Measurements from ENCODE around the gene AP2S1. TPM values are rescaled to one million over a fixed set of nuclear protein-coding genes. Genes with fewer than 3 reads are reported as not detected.

The AP2S1 gene
- total RNA-seq, 2 donors from 2014 or later, result 118 to 141 TPM

- H3K4me1 ChIP-seq (replicated peaks), result no peaks in the 10 kb centered on the region
- H3K4me3 ChIP-seq, result no peak overlapping the region
- H3K27me3 ChIP-seq (replicated peaks; ENCODE audit: insufficient read depth), result no peaks in the 10 kb centered on the region
- no peaks in the 10 kb centered on the region for H3K36me3 ChIP-seq
- WGBS, result 95% methylated on average over 11 of the region's 11 CpGs
- no peak for DNase-seq (ENCODE audit: low spot score)
- H3K27ac ChIP-seq, result no peak overlapping the region
- TF ChIP-seq CTCF (IDR thresholded peaks at IDR 0.05) (no peak), POLR2AphosphoS5 (IDR thresholded peaks at IDR 0.05) (no peak), POLR2A (IDR thresholded peaks at IDR 0.05) (no peak)
- intact Hi-C loops (cut with DNase I), result no loop called here
- no peaks in the 10 kb centered on the region for H3K9me3 ChIP-seq
Measured at GRCh38 chr19:46892252-46893179, 41.9 kb upstream of the AP2S1 start.

GRCh38 chr19:46890423-46891170 lies 40.0 kb upstream of the AP2S1 start:
- no peak for TF ChIP-seq POLR2A (IDR thresholded peaks at IDR 0.05)
- TF ChIP-seq CTCF (IDR thresholded peaks at IDR 0.05), result no peak
- peak; percentile 6 for TF ChIP-seq POLR2AphosphoS5 (IDR thresholded peaks at IDR 0.05)
- Histone ChIP-seq H3K27me3 (replicated peaks; ENCODE audit: insufficient read depth) (no peaks in the 10 kb centered on the region), H3K36me3 (no peaks in the 10 kb centered on the region), H3K9me3 (no peaks in the 10 kb centered on the region), H3K4me1 (replicated peaks) (no peaks in the 10 kb centered on the region), H3K4me3 (no peak overlapping the region), H3K27ac (no peak overlapping the region)
- WGBS, result 8% methylated on average over 3 of the region's 3 CpGs
- no peak for DNase-seq (ENCODE audit: low spot score)
- intact Hi-C loops (cut with DNase I), result no loop called here

- H3K27ac ChIP-seq, result no peak overlapping the region
- no peak for TF ChIP-seq POLR2A (IDR thresholded peaks at IDR 0.05)
- TF ChIP-seq CTCF (IDR thresholded peaks at IDR 0.05), result no peak
- TF ChIP-seq POLR2AphosphoS5 (IDR thresholded peaks at IDR 0.05), result no peak
- H3K36me3 ChIP-seq, result no peaks in the 10 kb centered on the region
- no peaks in the 10 kb centered on the region for H3K9me3 ChIP-seq
- no peak overlapping the region for H3K4me3 ChIP-seq
- intact Hi-C loops (cut with DNase I), result no loop called here
- DNase-seq (ENCODE audit: low spot score), result no peak
- H3K27me3 ChIP-seq (replicated peaks; ENCODE audit: insufficient read depth), result no peaks in the 10 kb centered on the region
- H3K4me1 ChIP-seq (replicated peaks), result no peaks in the 10 kb centered on the region
- WGBS, result 89% methylated on average over 5 of the region's 5 CpGs
Measured at GRCh38 chr19:46887240-46887782, 36.7 kb upstream of the AP2S1 start.

GRCh38 chr19:46886546-46887239 lies 36.0 kb upstream of the AP2S1 start:
- TF ChIP-seq POLR2A (IDR thresholded peaks at IDR 0.05) (no peak), CTCF (IDR thresholded peaks at IDR 0.05) (no peak), POLR2AphosphoS5 (IDR thresholded peaks at IDR 0.05) (no peak)
- H3K4me3 ChIP-seq, result no peak overlapping the region
- WGBS, result 81% methylated on average over 5 of the region's 5 CpGs
- no peak overlapping the region for H3K27ac ChIP-seq
- no peaks in the 10 kb centered on the region for H3K27me3 ChIP-seq (replicated peaks; ENCODE audit: insufficient read depth)
- no peaks in the 10 kb centered on the region for H3K36me3 ChIP-seq
- H3K4me1 ChIP-seq (replicated peaks), result no peaks in the 10 kb centered on the region
- DNase-seq (ENCODE audit: low spot score), result no peak
- intact Hi-C loops (cut with DNase I), result no loop called here
- no peaks in the 10 kb centered on the region for H3K9me3 ChIP-seq
